Transverse colon (tissue), 3 donors: ENCODE measurements around the gene EHHADH.

Experiments used
- CTCF ChIP-seq, 5 experiments: fragments of 200-600 bp in 3 of 5; fragments of 450-650 bp in 2 of 5; sonication (generic) in 3 of 5; IDR thresholded peaks; 1 replicate in 2 of 5; 2 replicates in 3 of 5; pipeline ENCODE4 v1.5.1; 2016 to 2017; ENCODE audit warnings: antibody characterized with exemption in 5 of 5, inconsistent platforms in 3 of 5, mild to moderate bottlenecking in 2 of 5, moderate library complexity in 1 of 5
- POLR2A ChIP-seq: fragments of 450-650 bp; IDR thresholded peaks from one replicate; pipeline ENCODE4 v1.6.1; 2016; ENCODE audit warnings: antibody characterized with exemption, mild to moderate bottlenecking, moderate library complexity

- TF ChIP-seq CTCF (IDR thresholded peaks at IDR 0.05) = no peak
- no peak for TF ChIP-seq POLR2A
Observed at GRCh38 chr3:185199671-185200070, 54.2 kb downstream of the EHHADH start.
